HepG2 (cell line): Measurements from ENCODE around the gene PFDN1. TPM values are rescaled to one million over a fixed set of nuclear protein-coding genes. Genes with fewer than 3 reads are reported as not detected.
A peak's percentile ranks its signal among the peaks of the same experiment; 100 is the strongest.

Experiments
- ATAC-seq: fragments of 200-7000 bp; cut with Tn5 transposase; 3 replicates; pipeline ENCODE4 v1.9.1; 2020; ENCODE audit warnings: mild to moderate bottlenecking, moderate library complexity
- Bru-seq: library from RNA; stranded (reverse); fragments of 400-500 nt; gene quantifications from one replicate; lab custom pipeline; 2021; lab: Mats Ljungman, UMichigan
- BruChase-seq, 2 experiments: library from RNA; stranded (reverse); fragments of 400-500 nt; gene quantifications; one replicate each; lab custom pipeline; 2021; lab: Mats Ljungman, UMichigan
- BruUV-seq: library from RNA; stranded (reverse); fragments of 400-500 nt; replicated peaks from 2 replicates; lab custom pipeline; 2021; lab: Mats Ljungman, UMichigan
- CTCF ChIA-PET: fragments of 300-600 bp; formaldehyde crosslinking; extraction: SDS; loops from one replicate; lab custom pipeline; 2021; ENCODE audit warnings: low total read pairs, inconsistent platforms, low intra/inter-chr PET ratio; lab: Yijun Ruan, JAX
- POLR2A ChIA-PET: fragments of 350-600 bp; sonication (Branson Sonifier 250); formaldehyde crosslinking; loops from one replicate; lab custom pipeline; 2020; ENCODE audit warnings: antibody characterized with exemption, inconsistent platforms; lab: Yijun Ruan, JAX
- DNase-seq: peaks from one replicate; pipeline ENCODE4 v3.0.0-alpha.2; 2015; ENCODE audit warnings: low spot score
- FAIRE-seq: peaks from 3 replicates; lab custom pipeline; 2011; peaks lifted over from hg19 to GRCh38; lab: Jason Lieb, UNC
- H2AFZ ChIP-seq: one replicate; pipeline ENCODE4 v1.6.1; 2011; ENCODE audit warnings: low read length, inconsistent platforms
- H3K27ac ChIP-seq: fragments of 300-600 bp; 3 replicates; pipeline ENCODE4 v1.8.0; 2011; ENCODE audit warnings: mixed run types, mild to moderate bottlenecking, mixed read lengths, low read length, inconsistent platforms; ENCODE audit not compliant: insufficient read depth; ENCODE audit errors: extremely low read length
- H3K27me3 ChIP-seq, 2 experiments: fragments of 200-600 bp in 1 of 2; 2 replicates in 1 of 2; 3 replicates in 1 of 2; pipeline versions ENCODE4 v1.6.0 to v1.8.0; 2011; ENCODE audit warnings: low read length in 2 of 2, mild to moderate bottlenecking in 2 of 2, moderate library complexity in 2 of 2, inconsistent platforms in 1 of 2; ENCODE audit not compliant: insufficient read depth in 2 of 2, control insufficient read depth in 1 of 2
- H3K36me3 ChIP-seq, 2 experiments: fragments of 200-600 bp in 1 of 2; replicated peaks in 1 of 2; 2 replicates in 1 of 2; 3 replicates in 1 of 2; pipeline versions ENCODE4 v1.5.1 to v1.8.0; 2011; ENCODE audit warnings: low read length in 2 of 2, inconsistent platforms in 1 of 2; ENCODE audit not compliant: insufficient read depth in 2 of 2, control insufficient read depth in 1 of 2
- H3K4me1 ChIP-seq: 2 replicates; pipeline ENCODE4 v1.5.1; 2012; ENCODE audit warnings: low read length, inconsistent platforms; ENCODE audit not compliant: insufficient read depth
- H3K4me2 ChIP-seq: 2 replicates; pipeline ENCODE4 v1.6.0; 2011; ENCODE audit warnings: low read depth, low read length, inconsistent platforms
- H3K4me3 ChIP-seq, 3 experiments: fragments of 200-600 bp in 1 of 3; sonication (generic), shearing (Covaris generic) in 1 of 3; replicated peaks in 1 of 3; 2 replicates each; pipeline ENCODE4 v1.5.1; 2011 to 2016; ENCODE audit warnings: low read length in 3 of 3, inconsistent platforms in 2 of 3, low read depth in 2 of 3, mild to moderate bottlenecking in 2 of 3, control low read depth in 1 of 3, mixed read lengths in 1 of 3; ENCODE audit not compliant: insufficient read depth in 1 of 3
- H3K79me2 ChIP-seq: one replicate; pipeline ENCODE4 v1.6.1; 2011; ENCODE audit warnings: low read length, inconsistent platforms; ENCODE audit not compliant: insufficient read depth
- H3K9ac ChIP-seq: 2 replicates; pipeline ENCODE4 v1.6.0; 2011; ENCODE audit warnings: mild to moderate bottlenecking, low read depth, low read length, inconsistent platforms; ENCODE audit not compliant: insufficient read depth
- H3K9me3 ChIP-seq: 2 replicates; pipeline ENCODE4 v1.5.1; 2012; ENCODE audit warnings: mild to moderate bottlenecking, low read length
- H4K20me1 ChIP-seq: 2 replicates; pipeline ENCODE4 v1.6.0; 2011; ENCODE audit warnings: inconsistent platforms, mild to moderate bottlenecking, low read length, moderate library complexity; ENCODE audit not compliant: insufficient read depth
- BRD4 ChIP-seq: sonication (generic); formaldehyde crosslinking; IDR thresholded peaks from 2 replicates; pipeline ENCODE4 v1.4.0; 2020; ENCODE audit warnings: missing genetic modification reagents
- CENPT ChIP-seq: sonication (generic); formaldehyde crosslinking; IDR thresholded peaks from 2 replicates; pipeline ENCODE4 v1.8.0; 2022; ENCODE audit warnings: low read depth, mild to moderate bottlenecking, moderate library complexity, missing genetic modification reagents
- GATAD1 ChIP-seq: IDR thresholded peaks from 2 replicates; pipeline ENCODE4 v1.6.1; 2016; ENCODE audit warnings: missing genetic modification reagents, missing compliant biosample characterization
- GATAD2A ChIP-seq: IDR thresholded peaks from 2 replicates; pipeline ENCODE4 v1.6.1; 2016
- HDAC2 ChIP-seq: sonication (generic); formaldehyde crosslinking; IDR thresholded peaks from 2 replicates; pipeline ENCODE4 v1.4.0; 2020; ENCODE audit warnings: missing genetic modification reagents
- IRX3 ChIP-seq: sonication (generic); formaldehyde crosslinking; IDR thresholded peaks from 2 replicates; pipeline ENCODE4 v1.8.1; 2023; ENCODE audit warnings: mild to moderate bottlenecking, low read depth, missing genetic modification reagents, borderline replicate concordance
- KDM5B ChIP-seq: sonication (generic); formaldehyde crosslinking; IDR thresholded peaks from 2 replicates; pipeline ENCODE4 v1.4.0; 2020; ENCODE audit warnings: missing genetic modification reagents, mild to moderate bottlenecking, borderline replicate concordance
- NAIF1 ChIP-seq: sonication (generic); formaldehyde crosslinking; IDR thresholded peaks from 2 replicates; pipeline ENCODE4 v1.5.0; 2020; ENCODE audit warnings: mild to moderate bottlenecking, missing genetic modification reagents, borderline replicate concordance
- NFE2L2 ChIP-seq: fragments of 150-350 bp; IDR thresholded peaks from 2 replicates; pipeline ENCODE4 v1.6.1; 2014; ENCODE audit warnings: low read length
- RAD21 ChIP-seq: fragments of 450-650 bp; formaldehyde crosslinking; IDR thresholded peaks from 2 replicates; pipeline ENCODE4 v1.5.0; 2020; ENCODE audit warnings: mild to moderate bottlenecking
- RARA ChIP-seq: IDR thresholded peaks from 2 replicates; pipeline ENCODE4 v1.6.1; 2016; ENCODE audit warnings: missing genetic modification reagents, missing compliant biosample characterization
- RBM22 ChIP-seq: fragments of 200-400 bp; formaldehyde crosslinking; optimal IDR thresholded peaks from 2 replicates; pipeline ENCODE3; 2017; ENCODE audit warnings: mild to moderate bottlenecking, low read length, moderate library complexity
- SAP130 ChIP-seq: IDR thresholded peaks from 2 replicates; pipeline ENCODE4 v1.6.1; 2016; ENCODE audit warnings: low read depth
- SMYD3 ChIP-seq: sonication (generic); formaldehyde crosslinking; IDR thresholded peaks from 2 replicates; pipeline ENCODE4 v1.8.1; 2023; ENCODE audit warnings: mild to moderate bottlenecking, missing genetic modification reagents
- SNAI1 ChIP-seq: sonication (generic); formaldehyde crosslinking; IDR thresholded peaks from 2 replicates; pipeline ENCODE4 v1.5.0; 2020; ENCODE audit warnings: mild to moderate bottlenecking, missing genetic modification reagents, borderline replicate concordance
- YEATS2 ChIP-seq: sonication (generic); formaldehyde crosslinking; IDR thresholded peaks from 2 replicates; pipeline ENCODE4 v1.4.0; 2020; ENCODE audit warnings: missing genetic modification reagents, borderline replicate concordance
- ZFP36 ChIP-seq: fragments of 150-350 bp; IDR thresholded peaks from 2 replicates; pipeline ENCODE4 v1.6.1; 2018; ENCODE audit warnings: borderline replicate concordance, low read length, low read depth; ENCODE audit not compliant: partially characterized antibody
- ZNF230 ChIP-seq: sonication (generic); formaldehyde crosslinking; IDR thresholded peaks from 2 replicates; pipeline ENCODE4 v1.4.0; 2020; ENCODE audit warnings: mild to moderate bottlenecking, missing genetic modification reagents
- ZNF326 ChIP-seq: sonication (generic); formaldehyde crosslinking; IDR thresholded peaks from 2 replicates; pipeline ENCODE4 v1.4.0; 2020; ENCODE audit warnings: missing genetic modification reagents, borderline replicate concordance
- WGBS: methylation state at CpG from one replicate; pipeline ENCODE4 v1.1.6; 2017; ENCODE audit warnings: low lambda C conversion rate; 5-methylcytosine and 5-hydroxymethylcytosine counted together
- in situ Hi-C: cut with HindIII; loops from 2 replicates; pipeline ENCODE4 v1.10.0; 2017; ENCODE audit warnings: low pct_unique_long_range_greater_than_20kb; ENCODE audit not compliant: extremely low pct_ligation_motif_present
- intact Hi-C: fragments of 100-400 bp; cut with micrococcal nuclease; formaldehyde crosslinking; loops from one replicate; pipeline ENCODE4 v1.10.0; 2022; ENCODE audit not compliant: unreplicated experiment
- long read RNA-seq, 2 experiments: library from RNA in 1 of 2; library from polyadenylated mRNA in 1 of 2; stranded (forward) in 1 of 2; unstranded in 1 of 2; transcript quantifications; one replicate each; pipeline ENCODE4 v2.0.0, GENCODE V29; 2019 to 2022
- polyA minus RNA-seq, 3 experiments: library from RNA; depleted of rRNA, polyadenylated mRNA; stranded (reverse); fragments of >200 nt; gene quantifications; 2 replicates each; pipeline ENCODE4 v1.2.3, GENCODE V29; 2011; ENCODE audit warnings: low replicate concordance in 1 of 3
- polyA plus RNA-seq, 8 experiments: library from polyadenylated mRNA; depleted of rRNA in 3 of 8; stranded (reverse) in 7 of 8; unstranded in 1 of 8; fragments of >200 nt; fragmentation: Illumina TruSeq in 4 of 8; extraction: Trizol in 4 of 8; gene quantifications; 2 replicates each; pipeline versions ENCODE4 v1.2.1 to v1.2.3, GENCODE V29; 2011 to 2016; ENCODE audit warnings: low read depth in 4 of 8, missing spikeins in 1 of 8, mixed read lengths in 1 of 8; ENCODE audit not compliant: insufficient read depth in 1 of 8
- total RNA-seq, 5 experiments: library from RNA; depleted of rRNA; stranded (reverse); fragments of >200 nt; fragmentation: Illumina TruSeq; extraction: Trizol; gene quantifications; 2 replicates each; pipeline ENCODE4 v1.2.3, GENCODE V29; 2016; ENCODE audit warnings: low read depth in 1 of 5

The PFDN1 gene
- total RNA-seq (2016; rRNA removed; fragmentation: Illumina TruSeq; extraction: Trizol) (70.8 and 102 TPM in 2 replicates), polyA plus RNA-seq (2011; rRNA removed) (67.2 and 70.4 TPM in 2 replicates), polyA minus RNA-seq (2011; rRNA and poly(A)+ RNA removed; ENCODE audit: low replicate concordance) (91.1 and 127 TPM in 2 replicates), Bru-seq, nascent RNA (percentile 84 among the genes with signal in this experiment), BruChase-seq, experiment 1, labeled RNA remaining after a 6-hour chase (percentile 79 among the genes with signal in this experiment), BruChase-seq, experiment 2, labeled RNA remaining after a 2-hour chase (percentile 73 among the genes with signal in this experiment)
- total RNA-seq (2016; cell fraction: cytosol; rRNA removed; fragmentation: Illumina TruSeq; extraction: Trizol; ENCODE audit: low read depth): 30.8 and 31.4 TPM in 2 replicates
- total RNA-seq (2016; cell fraction: insoluble cytoplasmic fraction; rRNA removed; fragmentation: Illumina TruSeq; extraction: Trizol): 73.4 and 106 TPM in 2 replicates
- total RNA-seq (2016; cell fraction: membrane; rRNA removed; fragmentation: Illumina TruSeq; extraction: Trizol): 63.5 and 65.6 TPM in 2 replicates
- total RNA-seq (2016; cell fraction: nucleus; rRNA removed; fragmentation: Illumina TruSeq; extraction: Trizol): 34.9 and 39.3 TPM in 2 replicates
- polyA plus RNA-seq (2011; cell fraction: cytosol; rRNA removed): 82.6 and 98.7 TPM in 2 replicates
- 19.1 and 24.2 TPM in 2 replicates for polyA plus RNA-seq (2011; cell fraction: nucleus; rRNA removed)
- 91.4 and 114 TPM in 2 replicates for polyA plus RNA-seq (2012)
- 34.9 and 37.0 TPM in 2 replicates for polyA plus RNA-seq (2016; cell fraction: cytosol; fragmentation: Illumina TruSeq; extraction: Trizol; ENCODE audit: low read depth)
- polyA plus RNA-seq (2016; cell fraction: insoluble cytoplasmic fraction; fragmentation: Illumina TruSeq; extraction: Trizol; ENCODE audit: low read depth): 154 TPM in 2 replicates
- polyA plus RNA-seq (2016; cell fraction: membrane; fragmentation: Illumina TruSeq; extraction: Trizol; ENCODE audit: low read depth): 58.7 and 63.7 TPM in 2 replicates
- 45.6 and 54.4 TPM in 2 replicates for polyA plus RNA-seq (2016; cell fraction: nucleus; fragmentation: Illumina TruSeq; extraction: Trizol; ENCODE audit: insufficient read depth, low read depth)
- 32.0 and 33.9 TPM in 2 replicates for polyA minus RNA-seq (2011; cell fraction: cytosol; rRNA and poly(A)+ RNA removed)
- polyA minus RNA-seq (2011; cell fraction: nucleus; rRNA and poly(A)+ RNA removed): 33.0 and 40.5 TPM in 2 replicates
- long read RNA-seq, experiment 1, transcript PFDN1-201 (4 exons, 1,352 nt): major isoform, 74 of 92 reads
- long read RNA-seq, experiment 1, transcript PFDN1-203 (3 exons, 1,091 nt): minor isoform, 13 of 92 reads
- long read RNA-seq, experiment 1, partial matches to known transcripts: 0 of 92 reads
- long read RNA-seq, experiment 1, other reads (novel, unspliced or antisense): 5 of 92 reads
- long read RNA-seq, experiment 2, transcript PFDN1-203 (3 exons, 1,091 nt): minor isoform, 9 of 143 reads
- long read RNA-seq, experiment 2, transcript PFDN1-201 (4 exons, 1,352 nt): major isoform, 66 of 143 reads
- long read RNA-seq, experiment 2, transcript PFDN1-204 (2 exons, 798 nt): minor isoform, 7 of 143 reads
- long read RNA-seq, experiment 2, partial matches to known transcripts: 53 of 143 reads
- long read RNA-seq, experiment 2, other reads (novel, unspliced or antisense): 6 of 143 reads

GRCh38 chr5:140302786-140303639 is at the start of gene PFDN1:
PFDN1 (minus strand) TSS chr5:140303101; CDS start chr5:140303073, 28 bp downstream.
- Histone ChIP-seq H4K20me1 (no peaks in the 10 kb centered on the region), H3K79me2 (peaks cover 45% of the 10 kb centered on the region), H3K9me3 (no peaks in the 10 kb centered on the region), H3K27ac (peak within 1 kb of the TSS; percentile 79), H3K4me3 (peak within 1 kb of the TSS; percentile 84 to 90 (median 89)), H3K4me2 (peak within 1 kb of the TSS; percentile 97), H3K27me3 (no peaks in the 10 kb centered on the region; a peak in 1 of 5 replicates), H3K4me1 (peaks cover 53% of the 10 kb centered on the region), H3K36me3 (peaks cover 3 to 9% of the 10 kb centered on the region in 2 experiments; a peak in 2 of 5 replicates), H3K9ac (peak within 1 kb of the TSS; percentile 95), H2AFZ (peak within 1 kb of the TSS; percentile 99)
- 2% methylated on average over 19 of the region's 30 CpGs for WGBS
- peak; percentile 96 for ATAC-seq
- in situ Hi-C loops (no loop called here), intact Hi-C loops (loop anchor here (5.0 kb wide), 1 partner anchor 41 kb away; no protein-coding TSS in a partner anchor)
- DNase-seq: peak; percentile 95
- FAIRE-seq: peak; percentile 42
- CTCF ChIA-PET: no interaction called here
- POLR2A ChIA-PET: interaction anchor here (0.6 to 2.1 kb wide), 9 partner anchors 10 to 423 kb away, joined by 3 to 15 read pairs (median 4); partner anchors contain the start of gene HBEGF
- BruUV-seq: TSS peak; percentile 87
- TF ChIP-seq RARA (no peak), SAP130 (CRISPR knock-in tag) (peak; percentile 47), NFE2L2 (no peak), GATAD1 (CRISPR knock-in tag) (peak; percentile 94), SMYD3 (CRISPR knock-in tag) (peak; percentile 57; the same call in 1 of the 2 replicates), RAD21 (CRISPR knock-in tag) (no peak), HDAC2 (CRISPR knock-in tag) (0 out of 2 replicates have a peak, but pooled peaks have one; percentile 40), GATAD2A (CRISPR knock-in tag) (no peak; the same call in 1 of the 2 replicates), ZNF230 (CRISPR knock-in tag) (no peak), ZFP36 (no peak), KDM5B (CRISPR knock-in tag) (0 out of 2 replicates have a peak, but pooled peaks have one; percentile 33), YEATS2 (CRISPR knock-in tag) (no peak), NAIF1 (0 out of 2 replicates have a peak, but pooled peaks have one; percentile 34), SNAI1 (CRISPR knock-in tag) (no peak), ZNF326 (CRISPR knock-in tag) (no peak), BRD4 (CRISPR knock-in tag) (0 out of 2 replicates have a peak, but pooled peaks have one; percentile 51), IRX3 (CRISPR knock-in tag) (no peak), RBM22 (no peak), CENPT (CRISPR knock-in tag) (no peak)
